ENCODE data around the gene ZMYND8. TPM values are rescaled to one million over a fixed set of nuclear protein-coding genes. Genes with fewer than 3 reads are reported as not detected.

The ZMYND8 gene
- total RNA-seq, 1 donor from 2014 or later, result 86.0 TPM

- Mint-ChIP-seq H3K4me3 (peak overlapping the region; percentile 79), H3K27ac (ENCODE audit: unreplicated experiment) (peak overlapping the region; percentile 97), H3K9me3 (no peaks in the 10 kb centered on the region), H3K4me1 (peaks cover 77% of the 10 kb centered on the region), H3K27me3 (ENCODE audit: low read depth) (no peaks in the 10 kb centered on the region), H3K36me3 (ENCODE audit: low read depth) (no peaks in the 10 kb centered on the region)
- DNase-seq (ENCODE audit: low read depth, low spot score), result no peak
- TF ChIP-seq CTCF (conservative IDR thresholded peaks at IDR 0.05), result no peak
Measured at GRCh38 chr20:47319517-47320252, 36.8 kb downstream of the ZMYND8 start.

- no peaks in the 10 kb centered on the region for H3K27me3 Mint-ChIP-seq (ENCODE audit: low read depth)
- no peak for TF ChIP-seq CTCF (conservative IDR thresholded peaks at IDR 0.05)
- H3K4me1 Mint-ChIP-seq, result peaks cover 77% of the 10 kb centered on the region
- H3K27ac Mint-ChIP-seq (ENCODE audit: unreplicated experiment), result peak overlapping the region; percentile 97
- no peaks in the 10 kb centered on the region for H3K9me3 Mint-ChIP-seq
- no peaks in the 10 kb centered on the region for H3K36me3 Mint-ChIP-seq (ENCODE audit: low read depth)
- peak; percentile 43 for DNase-seq (ENCODE audit: low read depth, low spot score)
- peak overlapping the region; percentile 62 for H3K4me3 Mint-ChIP-seq
Measured at GRCh38 chr20:47318586-47319516, 37.6 kb downstream of the ZMYND8 start.

- no peak for DNase-seq (ENCODE audit: low read depth, low spot score)
Measured at GRCh38 chr20:47318027-47318585, 38.4 kb downstream of the ZMYND8 start.

GRCh38 chr20:47317127-47317895 is 39.2 kb downstream of the ZMYND8 start:
- Mint-ChIP-seq H3K4me3 (peak overlapping the region; percentile 62), H3K27ac (ENCODE audit: unreplicated experiment) (peak overlapping the region; percentile 97), H3K27me3 (ENCODE audit: low read depth) (no peaks in the 10 kb centered on the region), H3K4me1 (peaks cover 76% of the 10 kb centered on the region), H3K36me3 (ENCODE audit: low read depth) (no peaks in the 10 kb centered on the region), H3K9me3 (no peaks in the 10 kb centered on the region)
- no peak for TF ChIP-seq CTCF (conservative IDR thresholded peaks at IDR 0.05)
- DNase-seq (ENCODE audit: low read depth, low spot score), result no peak

More at GRCh38 chr20:47318027-47318585, 38.4 kb downstream of the ZMYND8 start:
- no peaks in the 10 kb centered on the region for H3K27me3 Mint-ChIP-seq (ENCODE audit: low read depth)
- H3K9me3 Mint-ChIP-seq, result no peaks in the 10 kb centered on the region
- H3K27ac Mint-ChIP-seq (ENCODE audit: unreplicated experiment), result peak overlapping the region; percentile 97
- H3K4me3 Mint-ChIP-seq, result peak overlapping the region; percentile 62
- peaks cover 70% of the 10 kb centered on the region for H3K4me1 Mint-ChIP-seq
- H3K36me3 Mint-ChIP-seq (ENCODE audit: low read depth), result no peaks in the 10 kb centered on the region
- no peak for TF ChIP-seq CTCF (conservative IDR thresholded peaks at IDR 0.05)

- Mint-ChIP-seq H3K27me3 (ENCODE audit: low read depth) (no peaks in the 10 kb centered on the region), H3K36me3 (ENCODE audit: low read depth) (peaks cover 4% of the 10 kb centered on the region), H3K4me3 (no peak overlapping the region), H3K9me3 (no peaks in the 10 kb centered on the region), H3K4me1 (peaks cover 82% of the 10 kb centered on the region), H3K27ac (ENCODE audit: unreplicated experiment) (peak overlapping the region; percentile 64)
- DNase-seq (ENCODE audit: low read depth, low spot score), result no peak
- TF ChIP-seq CTCF (conservative IDR thresholded peaks at IDR 0.05), result no peak
Measured at GRCh38 chr20:47316776-47317126, 39.7 kb downstream of the ZMYND8 start.

All from neural crest cell (in vitro differentiated cells).